H9 (cell line): ENCODE measurements around the gene UBN1. TPM values are rescaled to one million over a fixed set of nuclear protein-coding genes. Genes with fewer than 3 reads are reported as not detected.
A peak's percentile ranks its signal among the peaks of the same experiment; 100 is the strongest.

Experiments used
- DNase-seq: peaks from one replicate; pipeline ENCODE4 v3.0.0-alpha.2; 2017
- H2AFZ ChIP-seq: one replicate; pipeline ENCODE4 v1.6.1; 2013; ENCODE audit warnings: mild to moderate bottlenecking, low read length, control low read depth, moderate library complexity
- H2AK5ac ChIP-seq: 2 replicates; pipeline ENCODE4 v1.6.1; 2013; ENCODE audit warnings: low read length, control low read depth, mixed read lengths; ENCODE audit not compliant: insufficient read length
- H2BK120ac ChIP-seq: one replicate; pipeline ENCODE4 v1.6.1; 2013; ENCODE audit warnings: low read depth, mild to moderate bottlenecking, low read length, control low read depth, inconsistent platforms; ENCODE audit not compliant: poor library complexity, severe bottlenecking
- H2BK12ac ChIP-seq: 2 replicates; pipeline ENCODE4 v1.6.1; 2013; ENCODE audit warnings: low read length, control low read depth, mixed read lengths, low read depth; ENCODE audit not compliant: insufficient read length
- H2BK15ac ChIP-seq: 2 replicates; pipeline ENCODE4 v1.6.1; 2013; ENCODE audit warnings: low read depth, low read length, control low read depth
- H2BK20ac ChIP-seq: one replicate; pipeline ENCODE4 v1.6.1; 2013; ENCODE audit warnings: low read depth, mild to moderate bottlenecking, low read length, control low read depth, inconsistent platforms; ENCODE audit not compliant: poor library complexity, severe bottlenecking
- H2BK5ac ChIP-seq: 2 replicates; pipeline ENCODE4 v1.6.1; 2013; ENCODE audit warnings: low read length, control low read depth, mixed read lengths; ENCODE audit not compliant: insufficient read length
- H3K14ac ChIP-seq: 2 replicates; pipeline ENCODE4 v1.6.1; 2013; ENCODE audit warnings: low read length, control low read depth; ENCODE audit not compliant: insufficient read depth
- H3K18ac ChIP-seq: 2 replicates; pipeline ENCODE4 v1.6.1; 2013; ENCODE audit warnings: low read depth, mild to moderate bottlenecking, mixed read lengths, low read length, control low read depth; ENCODE audit not compliant: insufficient read length
- H3K23ac ChIP-seq: 2 replicates; pipeline ENCODE4 v1.6.1; 2013; ENCODE audit warnings: low read length, control low read depth, mixed read lengths, low read depth; ENCODE audit not compliant: insufficient read length
- H3K23me2 ChIP-seq: 2 replicates; pipeline ENCODE4 v1.6.1; 2013; ENCODE audit warnings: low read depth, mild to moderate bottlenecking, mixed read lengths, low read length, control low read depth; ENCODE audit not compliant: insufficient read length, poor library complexity, severe bottlenecking
- H3K27ac ChIP-seq: 2 replicates; pipeline ENCODE4 v1.5.1; 2013; ENCODE audit warnings: low read length, control low read depth, mixed read lengths, low read depth; ENCODE audit not compliant: insufficient read length
- H3K27me3 ChIP-seq: 2 replicates; pipeline ENCODE4 v1.6.1; 2013; ENCODE audit warnings: low read length, control low read depth, inconsistent platforms; ENCODE audit not compliant: insufficient read depth
- H3K4ac ChIP-seq: 2 replicates; pipeline ENCODE4 v1.6.1; 2013; ENCODE audit warnings: low read depth, mild to moderate bottlenecking, control low read depth, inconsistent platforms, low read length, moderate library complexity
- H3K4me1 ChIP-seq: 2 replicates; pipeline ENCODE4 v1.6.1; 2013; ENCODE audit warnings: low read length, control low read depth, inconsistent platforms; ENCODE audit not compliant: insufficient read depth
- H3K4me2 ChIP-seq: 2 replicates; pipeline ENCODE4 v1.6.1; 2013; ENCODE audit warnings: low read length, control low read depth, mixed read lengths; ENCODE audit not compliant: insufficient read length, insufficient read depth
- H3K56ac ChIP-seq: 2 replicates; pipeline ENCODE4 v1.6.1; 2013; ENCODE audit warnings: low read depth, mild to moderate bottlenecking, mixed read lengths, low read length, control low read depth; ENCODE audit not compliant: insufficient read length
- H3K79me1 ChIP-seq: 2 replicates; pipeline ENCODE4 v1.6.1; 2013; ENCODE audit warnings: low read depth, mild to moderate bottlenecking, moderate library complexity, low read length, control low read depth, inconsistent platforms; ENCODE audit not compliant: insufficient read depth, poor library complexity, severe bottlenecking
- H3K79me2 ChIP-seq: 2 replicates; pipeline ENCODE4 v1.6.1; 2013; ENCODE audit warnings: low read length, control low read depth, inconsistent platforms; ENCODE audit not compliant: insufficient read depth
- H3K9ac ChIP-seq: 2 replicates; pipeline ENCODE4 v1.6.1; 2013; ENCODE audit warnings: low read length, control low read depth, mixed read lengths; ENCODE audit not compliant: insufficient read length; ENCODE audit errors: extremely low read depth
- H3K9me3 ChIP-seq: one replicate; pipeline ENCODE4 v1.6.1; 2013; ENCODE audit warnings: low read depth, low read length, inconsistent platforms; ENCODE audit not compliant: control insufficient read depth
- H3T11ph ChIP-seq: one replicate; pipeline ENCODE4 v1.6.1; 2013; ENCODE audit warnings: mild to moderate bottlenecking, low read length, control low read depth, inconsistent platforms
- H4K20me1 ChIP-seq: one replicate; pipeline ENCODE4 v1.6.1; 2013; ENCODE audit not compliant: control insufficient read depth, insufficient read length, insufficient read depth
- H4K5ac ChIP-seq: 2 replicates; pipeline ENCODE4 v1.6.1; 2013; ENCODE audit warnings: low read depth, mild to moderate bottlenecking, mixed read lengths, low read length, control low read depth; ENCODE audit not compliant: insufficient read length
- H4K8ac ChIP-seq: replicated peaks from 2 replicates; pipeline ENCODE4 v1.6.1; 2013; ENCODE audit warnings: low read length, control low read depth, mixed read lengths, low read depth; ENCODE audit not compliant: insufficient read length
- H4K91ac ChIP-seq: 2 replicates; pipeline ENCODE4 v1.6.1; 2013; ENCODE audit warnings: low read depth, mild to moderate bottlenecking, moderate library complexity, mixed read lengths, low read length, control low read depth; ENCODE audit not compliant: insufficient read length
- H3K27ac Mint-ChIP-seq, 3 experiments: 2 replicates in 2 of 3; 3 replicates in 1 of 3; pipeline ENCODE4 v1.8.0; 2020 to 2021; ENCODE audit warnings: mixed read lengths in 3 of 3, mild to moderate bottlenecking in 1 of 3, moderate library complexity in 1 of 3
- H3K27me3 Mint-ChIP-seq: 2 replicates; pipeline ENCODE4 v1.8.0; 2021; ENCODE audit warnings: low read depth, mild to moderate bottlenecking, moderate library complexity, mixed read lengths
- H3K36me3 Mint-ChIP-seq, 3 experiments: 2 replicates in 2 of 3; 3 replicates in 1 of 3; pipeline ENCODE4 v1.8.0; 2020 to 2021; ENCODE audit warnings: low read depth in 3 of 3, mixed read lengths in 3 of 3; ENCODE audit not compliant: insufficient read depth in 1 of 3
- H3K4me1 Mint-ChIP-seq, 2 experiments: 2 replicates each; pipeline ENCODE4 v1.8.0; 2020; ENCODE audit warnings: mixed read lengths in 2 of 2
- H3K4me3 Mint-ChIP-seq, 2 experiments: 2 replicates in 1 of 2; 3 replicates in 1 of 2; pipeline ENCODE4 v1.8.0; 2020 to 2021; ENCODE audit warnings: mild to moderate bottlenecking in 2 of 2, mixed read lengths in 2 of 2, moderate library complexity in 1 of 2
- H3K9me3 Mint-ChIP-seq, 2 experiments: 2 replicates in 1 of 2; 3 replicates in 1 of 2; pipeline ENCODE4 v1.8.0; 2020; ENCODE audit warnings: mild to moderate bottlenecking in 2 of 2, mixed read lengths in 2 of 2, moderate library complexity in 1 of 2
- CTCF ChIP-seq: fragments of 200-600 bp; sonication (generic); conservative IDR thresholded peaks from 3 replicates; pipeline ENCODE4 v1.8.0; 2021; ENCODE audit warnings: antibody characterized with exemption, mild to moderate bottlenecking
- WGBS: extraction: QIAGEN DNeasy Blood & Tissue Kit; methylation state at CpG from one replicate; pipeline ENCODE4 v1.1.7; 2013; ENCODE audit warnings: missing lambda C conversion rate, low lambda C conversion rate, mixed read lengths; ENCODE audit not compliant: insufficient read length; ENCODE audit errors: extremely low coverage; 5-methylcytosine and 5-hydroxymethylcytosine counted together
- total RNA-seq: library from RNA; stranded (reverse); gene quantifications from 2 replicates; pipeline ENCODE4 v1.2.1, GENCODE V29; 2021

UBN1 gene
- total RNA-seq, 1 experiment from 2014 or later, result 55.2 TPM

- H3K27ac ChIP-seq, result no peak overlapping the region
- H2BK15ac ChIP-seq, result no peak overlapping the region
- H3K27ac Mint-ChIP-seq, result no peak overlapping the region
Measured at GRCh38 chr16:4850211-4850610, 2.9 kb downstream of the UBN1 start.

More at GRCh38 chr16:4850211-4850610, 2.9 kb downstream of the UBN1 start:
- H3K4me3 Mint-ChIP-seq, result peak overlapping the region; percentile 12 to 47; a peak in 2 of 5 replicates
- Histone ChIP-seq H3K79me2 (peaks cover 30% of the 10 kb centered on the region), H2AK5ac (no peak overlapping the region), H2BK20ac (no peak overlapping the region), H3K4me2 (no peak overlapping the region), H3K27me3 (no peaks in the 10 kb centered on the region), H3K18ac (no peak overlapping the region), H4K91ac (no peak overlapping the region), H2BK12ac (no peak overlapping the region), H3T11ph (no peak overlapping the region), H3K9ac (no peak overlapping the region), H3K23me2 (peaks cover 17% of the 10 kb centered on the region), H4K20me1 (no peaks in the 10 kb centered on the region), H3K9me3 (no peaks in the 10 kb centered on the region), H3K56ac (no peak overlapping the region), H2BK5ac (no peak overlapping the region), H3K23ac (no peak overlapping the region), H4K8ac (no peak overlapping the region), H3K4me1 (peaks cover 3% of the 10 kb centered on the region), H2BK120ac (no peak overlapping the region), H2AFZ (no peak overlapping the region), H4K5ac (no peak overlapping the region), H3K14ac (no peak overlapping the region), H3K79me1 (peaks cover 11% of the 10 kb centered on the region), H3K4ac (no peak overlapping the region)
- H3K4me1 Mint-ChIP-seq, result peaks cover 24 to 31% of the 10 kb centered on the region in 2 experiments
- no peak for TF ChIP-seq CTCF
- no peaks in the 10 kb centered on the region for H3K9me3 Mint-ChIP-seq
- no peaks in the 10 kb centered on the region for H3K27me3 Mint-ChIP-seq
- DNase-seq, result no peak
- peaks cover 23 to 42% (median 37%) of the 10 kb centered on the region in 3 experiments for H3K36me3 Mint-ChIP-seq
- WGBS, result no CpG with 5 or more reads among the region's 3 CpGs
